ENCODE results near the gene CYTH3.
"Not testable (repeated sequence)": the region's sequence is repeated elsewhere in the genome, so short reads cannot be mapped to it uniquely, and the experiment has no call there.

The CYTH3 gene

DNA sequence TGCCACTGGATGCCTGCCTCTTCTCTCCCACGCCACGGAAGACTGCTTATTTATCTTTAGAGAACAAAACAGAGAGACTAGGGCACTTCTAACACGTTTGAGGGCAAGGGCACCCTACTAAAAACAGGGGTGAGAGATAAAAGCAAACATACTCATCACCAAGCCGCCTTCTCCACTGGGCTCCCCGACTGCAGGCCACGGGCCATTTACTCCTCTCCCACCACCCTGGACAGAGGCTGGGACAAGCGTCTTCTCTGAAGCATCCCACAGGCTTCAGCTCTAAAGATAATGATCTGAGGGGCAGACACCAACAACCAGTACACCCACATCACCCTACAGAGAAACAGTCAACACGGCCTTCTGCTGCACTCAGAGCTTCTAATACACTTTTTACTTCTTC lies 78.7 kb downstream of the CYTH3 start:
- DNase-seq (ENCODE audit: low read depth): no peak

DNA sequence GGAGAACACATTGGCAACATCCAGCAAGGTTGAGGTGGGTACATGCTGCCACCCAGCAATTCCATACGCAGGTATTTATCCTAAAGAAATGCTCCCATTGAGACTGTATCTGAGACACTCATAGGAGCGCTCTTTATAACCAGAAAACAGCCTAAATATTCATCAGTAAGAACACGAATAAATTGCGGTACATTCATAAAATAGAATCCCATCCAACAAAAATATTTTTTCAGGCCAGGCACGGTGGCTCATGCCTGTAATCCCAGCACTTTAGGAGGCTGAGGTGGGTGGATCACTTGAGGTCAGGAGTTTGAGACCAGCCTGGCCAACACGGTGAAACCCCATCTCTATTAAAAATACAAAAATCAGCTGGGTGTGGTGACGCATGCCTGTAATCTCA lies 81.9 kb downstream of the CYTH3 start:
- not testable (repeated sequence) for DNase-seq (ENCODE audit: low read depth)

DNA sequence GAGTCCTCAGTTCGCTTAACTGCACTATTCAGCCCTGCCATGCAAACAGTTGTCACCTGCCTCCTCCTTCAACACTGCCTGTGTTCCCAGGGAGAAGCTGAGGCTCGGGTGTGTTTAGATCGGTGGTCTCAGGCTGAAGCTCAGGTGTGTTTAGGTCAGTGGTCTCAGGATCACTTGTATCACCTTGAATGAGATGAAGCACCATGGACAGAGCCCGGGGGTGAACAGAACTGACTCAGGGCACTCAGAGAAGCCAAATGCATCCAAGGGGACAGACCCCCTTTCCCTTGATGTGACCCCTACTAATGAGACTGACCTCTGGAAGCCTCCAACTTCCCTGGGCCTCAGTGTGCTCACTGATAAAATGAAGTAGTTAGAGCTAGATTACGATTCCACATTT lies 84.0 kb downstream of the CYTH3 start:
- DNase-seq (ENCODE audit: low read depth): no peak

DNA sequence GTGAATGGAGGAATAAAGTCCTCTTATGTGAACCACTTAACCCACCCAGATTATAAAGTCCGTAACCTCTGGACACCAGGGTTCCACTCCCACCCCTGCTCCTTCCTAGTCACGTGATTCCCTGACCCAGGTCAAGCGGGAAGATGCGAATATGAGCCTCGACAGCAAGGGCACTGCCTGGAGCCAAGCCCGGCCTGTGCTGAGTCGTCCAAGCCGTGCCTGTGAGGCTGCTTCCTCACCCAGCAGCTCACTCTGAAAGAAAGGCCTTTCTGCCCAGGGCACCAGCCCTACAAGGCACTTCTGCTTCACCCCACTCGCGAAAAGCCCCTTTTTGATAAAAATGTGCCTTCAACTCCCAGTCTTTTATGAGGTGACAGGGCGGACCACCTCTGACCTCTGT lies 85.8 kb downstream of the CYTH3 start:
- no peak for DNase-seq (ENCODE audit: low read depth)

DNA sequence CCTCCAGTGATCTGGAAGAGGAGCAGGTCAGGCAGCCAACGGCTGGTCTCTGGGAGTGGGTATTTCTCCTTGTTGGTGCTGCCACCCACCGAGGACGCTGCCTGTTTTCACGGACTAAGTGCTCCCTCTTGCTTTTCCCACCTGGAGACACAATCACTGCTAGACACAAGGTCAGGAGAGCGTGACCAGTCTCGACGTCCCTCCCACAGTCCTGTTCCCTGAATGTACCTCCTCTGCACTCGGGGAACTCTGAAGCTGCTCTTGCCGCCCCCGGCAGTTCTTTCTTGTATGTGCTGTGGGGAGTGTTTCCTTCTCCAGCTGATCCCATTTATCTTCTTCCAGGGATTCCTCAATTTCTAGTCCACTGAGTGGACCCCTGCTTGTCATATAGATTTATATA lies 89.4 kb downstream of the CYTH3 start:
- no peak for DNase-seq (ENCODE audit: low read depth)

DNA sequence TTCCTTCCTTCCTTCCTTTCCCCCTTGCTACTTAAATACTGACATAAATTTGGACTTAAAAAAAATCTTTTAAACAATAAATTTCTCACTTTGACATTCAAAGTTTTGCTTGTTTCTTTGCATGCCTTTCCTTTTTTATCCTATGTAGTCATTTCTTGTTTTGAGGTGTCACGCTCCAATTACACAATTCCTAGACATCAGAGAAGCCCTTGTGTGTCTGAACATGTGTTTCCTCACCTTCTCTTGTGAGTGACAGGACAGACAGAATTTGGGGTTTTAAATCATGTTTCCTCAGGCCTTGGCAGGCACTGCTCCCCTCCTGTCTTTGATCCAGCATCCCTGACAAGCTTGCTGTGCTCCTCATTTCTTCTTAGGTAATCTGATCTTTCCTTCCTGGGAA lies 91.3 kb downstream of the CYTH3 start:
- no peak for DNase-seq (ENCODE audit: low read depth)

DNA sequence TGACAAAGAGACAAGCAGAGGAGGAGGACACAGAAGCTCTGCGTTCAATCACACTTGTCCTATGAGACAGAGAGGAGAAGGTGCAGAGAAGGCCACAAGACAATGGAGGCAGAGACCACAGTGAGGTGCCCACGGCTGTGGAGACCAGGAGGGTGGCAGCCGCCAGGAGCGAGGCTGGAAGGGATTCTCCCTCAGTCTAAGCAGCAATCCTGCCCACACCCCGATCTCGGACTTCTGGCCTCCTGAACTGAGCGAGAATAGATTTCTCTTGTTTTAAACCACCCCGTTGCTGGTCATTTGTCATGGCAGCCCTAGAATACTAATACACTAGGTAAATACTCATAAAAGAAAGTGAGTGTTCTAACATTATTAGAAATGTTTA lies 92.1 kb downstream of the CYTH3 start:
- no peak for DNase-seq (ENCODE audit: low read depth)

DNA sequence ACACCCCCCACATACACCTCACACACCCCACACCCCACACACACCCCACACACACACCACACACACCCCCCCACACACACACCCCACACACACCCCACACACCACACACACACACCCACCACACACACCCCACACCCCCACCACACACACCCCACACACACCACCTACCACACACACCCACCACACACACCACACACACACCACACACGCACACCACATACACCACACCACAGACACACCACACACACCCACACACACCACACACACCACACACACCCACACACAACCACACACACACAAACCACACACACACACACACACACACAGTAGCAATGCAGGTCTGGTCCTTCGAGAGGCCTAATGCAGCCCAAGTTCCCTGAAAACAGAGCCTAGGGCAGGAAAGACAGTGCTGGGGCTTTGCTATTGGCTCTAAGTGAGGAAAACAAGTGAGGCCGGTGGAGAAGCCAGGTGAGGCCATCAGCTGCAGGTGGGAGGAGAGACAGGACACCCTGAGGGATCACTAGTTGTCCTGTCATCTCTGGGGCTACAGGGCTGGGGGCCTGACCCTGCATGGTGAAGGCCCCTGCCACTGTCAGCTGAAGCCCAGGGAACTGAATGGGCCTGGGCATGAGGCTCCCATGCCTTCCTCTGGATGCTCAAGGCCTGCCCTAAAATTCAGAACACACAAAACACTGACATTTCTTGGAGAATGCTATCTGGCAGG lies 92.6 kb downstream of the CYTH3 start:
- no peak for DNase-seq (ENCODE audit: low read depth)

DNA sequence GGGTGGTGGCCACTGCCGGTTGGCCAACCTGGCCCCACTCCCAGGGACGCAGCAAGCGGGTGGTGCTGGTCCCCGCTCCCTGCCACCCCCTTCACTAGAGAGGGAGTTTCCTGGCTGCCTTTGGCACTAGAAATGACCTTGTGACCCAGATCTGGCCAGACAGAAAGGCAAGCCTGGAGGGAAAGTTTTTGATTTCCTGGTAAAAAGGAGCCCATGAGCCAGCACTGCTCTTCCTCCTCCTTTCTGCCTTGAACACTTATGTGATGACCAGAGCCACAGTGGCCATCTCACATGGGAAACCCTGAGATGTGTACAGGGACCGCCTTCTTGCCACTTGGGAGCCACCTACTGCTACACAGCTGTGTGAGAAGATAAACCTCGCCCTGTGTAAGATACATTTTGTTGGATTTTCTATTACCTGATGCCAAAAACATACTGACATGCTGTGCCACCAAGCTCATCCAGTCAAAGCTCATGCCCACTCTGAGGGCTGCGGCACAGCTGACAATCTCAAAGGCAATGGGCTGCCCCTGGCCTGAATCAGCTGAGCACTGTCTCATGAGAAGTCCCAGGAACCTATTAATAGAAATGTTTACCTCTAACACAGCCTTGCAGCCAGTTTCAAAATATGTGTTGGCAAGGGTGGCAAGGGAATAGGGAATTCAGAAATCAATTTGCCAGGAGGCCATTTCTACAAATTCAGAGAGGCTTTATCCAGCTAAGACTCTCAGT lies 94.0 kb downstream of the CYTH3 start:
- DNase-seq (ENCODE audit: low read depth): no peak

DNA sequence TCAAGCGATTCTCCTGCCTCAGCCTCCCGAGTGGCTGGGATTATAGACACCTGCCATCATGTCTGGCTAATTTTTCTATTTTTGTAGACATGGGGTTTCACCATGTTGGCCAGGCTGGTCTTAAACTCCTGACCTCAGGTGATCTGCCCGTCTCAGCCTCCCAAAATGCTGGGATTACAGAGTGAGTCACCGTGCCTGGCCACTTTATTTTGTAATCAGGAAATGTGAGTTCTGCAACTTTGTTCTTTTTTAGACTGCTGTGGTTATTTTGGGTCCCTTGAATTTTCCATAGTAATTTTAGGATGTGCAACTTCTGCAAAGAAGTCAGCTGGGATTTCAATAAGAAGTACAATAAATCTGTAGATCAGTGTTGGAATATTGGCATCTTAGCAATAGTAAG lies 96.8 kb downstream of the CYTH3 start:
- no peak for DNase-seq (ENCODE audit: low read depth)

DNA sequence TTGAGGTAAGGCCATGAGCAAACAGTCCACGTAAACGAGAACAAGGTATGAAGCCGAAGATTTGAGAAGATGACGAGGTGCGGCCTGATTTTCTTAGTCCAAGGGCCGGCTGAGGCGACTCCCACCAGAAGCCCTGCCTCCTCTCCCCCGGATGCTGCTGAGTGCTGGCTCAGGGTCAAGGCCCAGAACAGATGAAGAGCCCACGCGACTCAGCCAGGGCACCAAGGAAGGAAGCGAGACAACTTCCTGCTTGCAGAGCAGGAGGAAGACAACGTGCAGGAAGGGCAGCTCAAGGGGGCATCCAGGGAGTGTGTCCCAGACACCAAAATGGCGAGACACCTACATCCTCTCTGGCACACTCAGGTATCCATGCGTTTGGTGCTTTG lies 99.5 kb downstream of the CYTH3 start:
- DNase-seq (ENCODE audit: low read depth): no peak

DNA sequence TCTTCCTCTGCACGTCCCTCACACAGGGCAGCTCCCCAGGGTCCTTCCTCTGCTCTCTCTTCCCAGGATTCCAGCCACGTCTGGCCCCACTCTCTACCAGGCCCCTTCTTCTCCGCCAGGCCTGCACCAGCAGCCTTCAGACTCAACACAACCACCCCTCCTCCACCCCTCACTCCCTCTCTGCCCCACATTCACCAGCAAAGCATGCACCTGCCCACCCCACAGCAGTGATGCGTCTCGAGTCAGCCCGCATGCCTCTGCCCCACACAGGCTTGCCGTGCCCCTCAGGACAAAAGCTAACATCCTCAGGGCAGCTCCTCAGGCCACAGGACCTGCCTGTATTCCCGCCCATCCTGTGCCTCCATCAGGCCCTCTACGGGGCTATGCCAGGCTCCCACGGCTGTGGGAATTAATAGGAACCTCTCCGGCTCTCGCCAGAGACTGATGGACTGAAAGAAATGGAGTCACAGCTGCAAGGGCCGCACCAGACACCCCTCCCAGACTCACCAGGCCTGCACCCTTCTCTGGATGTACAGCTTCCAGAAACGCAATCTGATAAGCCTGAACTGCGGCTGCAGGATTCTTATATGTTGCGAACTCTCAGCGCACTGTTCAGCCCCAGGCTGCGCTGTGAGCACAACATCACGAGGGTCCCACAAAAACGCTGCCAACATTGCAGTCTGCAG lies 100.1 kb downstream of the CYTH3 start:
- DNase-seq (ENCODE audit: low read depth): no peak

DNA sequence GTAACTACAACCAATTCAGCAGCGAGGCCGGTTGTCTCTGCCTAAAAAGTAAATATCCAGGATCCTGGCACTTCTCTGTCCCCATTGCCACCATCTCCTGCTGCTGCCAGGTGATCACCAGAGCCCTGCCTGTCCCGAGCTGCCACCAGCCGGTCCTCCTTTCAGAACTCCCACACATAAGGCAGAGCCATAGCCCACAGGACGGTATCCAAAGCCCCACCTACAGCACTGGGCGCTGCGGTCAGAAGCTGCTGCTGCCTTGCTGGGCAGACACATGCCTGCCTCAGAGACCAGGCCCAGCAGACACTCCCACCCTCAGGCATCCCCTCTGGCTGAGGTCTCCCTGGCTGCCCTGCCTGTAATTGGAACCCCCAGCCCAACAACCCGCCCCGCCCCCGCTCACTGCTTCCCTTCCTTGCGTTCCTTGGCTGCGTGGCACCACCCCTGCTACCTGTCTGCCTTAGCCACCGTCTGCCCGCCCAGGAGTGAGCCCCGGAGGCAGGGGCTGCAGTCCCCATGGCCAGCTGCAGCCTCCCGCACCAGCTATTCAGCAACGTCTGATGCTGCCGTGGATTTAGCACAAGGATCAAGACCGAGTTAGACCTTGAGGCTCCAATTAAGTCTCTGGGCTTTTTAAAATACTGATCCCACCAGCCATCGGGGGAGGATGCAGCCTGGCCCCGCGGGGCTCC lies 100.7 kb downstream of the CYTH3 start:
- DNase-seq (ENCODE audit: low read depth): no peak

DNA sequence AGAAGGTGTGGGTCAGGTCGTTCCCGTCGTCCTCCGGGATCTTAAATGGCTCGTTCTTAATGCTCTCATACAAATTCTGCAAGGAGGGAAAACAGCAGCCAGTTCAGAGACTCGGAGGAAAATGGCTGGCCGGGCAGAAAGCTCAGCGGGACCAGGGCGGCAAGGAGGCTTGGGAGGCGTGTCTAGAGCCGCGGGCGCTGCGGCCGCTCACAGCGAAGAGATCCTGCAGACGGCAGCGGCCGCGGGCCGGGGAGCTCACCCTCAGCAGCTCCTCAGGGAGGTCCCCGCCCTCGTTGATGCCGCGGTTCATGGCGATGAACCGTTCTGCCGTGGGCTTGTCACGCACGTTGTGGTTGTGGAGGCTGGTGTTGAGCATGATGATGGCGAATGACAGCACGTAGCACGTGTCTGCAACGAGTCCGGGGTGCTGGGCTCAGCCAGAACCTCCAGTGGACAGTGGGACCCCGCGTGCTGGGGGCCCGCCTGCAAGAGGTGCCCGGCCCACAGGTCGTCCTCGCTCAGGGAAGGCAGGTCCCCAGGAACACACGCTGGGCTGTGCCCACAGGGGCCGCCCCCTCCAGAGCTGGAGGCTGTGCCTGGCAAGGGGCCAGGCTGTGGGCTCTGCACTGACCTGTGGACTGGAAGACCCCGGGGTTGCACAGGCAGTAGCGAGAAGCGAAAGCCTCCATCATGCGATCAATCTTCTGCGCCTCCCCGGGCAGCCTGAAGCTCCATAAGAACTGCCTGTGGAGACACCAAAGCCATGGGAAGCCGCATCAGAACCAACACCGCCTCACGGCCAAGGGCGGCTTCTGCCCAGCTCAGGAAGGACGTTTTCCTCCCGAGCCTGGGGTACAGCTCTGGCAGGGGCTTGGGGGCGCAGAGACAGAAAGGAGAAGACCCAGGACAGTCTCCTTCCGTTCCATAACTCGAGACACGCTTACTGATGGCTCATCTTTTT lies 101.6 kb downstream of the CYTH3 start:
- no peak for DNase-seq (ENCODE audit: low read depth)

DNA sequence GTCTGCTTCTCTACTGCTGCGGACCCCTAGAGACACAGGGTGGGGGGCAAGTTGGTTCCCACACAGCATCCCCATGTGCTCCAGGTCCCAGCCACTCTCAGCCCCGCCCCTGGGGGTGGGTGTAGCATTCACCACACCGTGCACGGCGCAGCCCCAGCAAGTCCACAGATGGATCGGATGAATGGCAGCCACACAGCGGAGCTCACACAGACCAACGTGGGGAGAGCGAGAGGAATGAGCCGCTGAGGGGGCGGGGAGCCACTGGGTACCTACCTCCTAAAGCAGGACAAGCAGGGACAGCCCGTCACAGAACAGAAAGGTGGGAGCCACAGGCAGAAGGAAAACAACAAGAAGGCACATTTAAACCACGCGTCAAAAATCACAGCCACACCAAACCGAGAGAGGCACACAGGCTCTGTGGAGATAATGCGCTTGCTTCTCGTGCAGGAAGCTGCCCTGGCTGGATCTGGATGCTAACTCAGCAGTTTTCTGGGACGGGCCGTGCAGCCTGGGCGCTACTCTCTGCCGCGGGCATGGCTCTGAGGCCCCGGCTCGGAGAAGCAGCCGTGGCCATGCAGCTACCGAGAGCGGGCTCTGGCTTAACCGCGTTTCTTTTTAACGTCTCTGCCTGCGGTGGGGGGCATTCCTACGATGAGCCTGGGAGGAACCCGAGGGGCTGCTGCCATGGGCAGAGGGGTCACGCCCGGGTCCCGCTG lies 102.5 kb downstream of the CYTH3 start:
- DNase-seq (ENCODE audit: low read depth): no peak

DNA sequence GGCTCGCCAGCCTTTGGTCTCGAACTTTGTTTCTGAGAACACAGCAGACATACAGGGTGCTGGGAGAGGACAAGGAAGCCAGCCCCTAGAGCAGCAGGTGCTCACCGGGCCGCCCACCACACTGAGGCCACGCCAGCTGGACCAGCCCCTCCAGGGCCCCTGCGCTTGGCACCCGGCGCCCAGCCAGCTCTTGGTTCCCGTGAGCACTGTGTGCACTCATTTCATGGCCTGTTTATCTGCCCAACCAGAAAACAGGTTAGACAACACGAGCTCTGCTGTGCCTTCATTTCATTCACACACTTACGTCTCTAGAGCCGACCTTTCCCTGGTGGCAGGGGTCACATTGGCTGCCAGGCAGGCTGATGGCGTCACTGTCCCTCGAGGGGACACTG lies 104.0 kb downstream of the CYTH3 start:
- DNase-seq (ENCODE audit: low read depth): no peak

DNA sequence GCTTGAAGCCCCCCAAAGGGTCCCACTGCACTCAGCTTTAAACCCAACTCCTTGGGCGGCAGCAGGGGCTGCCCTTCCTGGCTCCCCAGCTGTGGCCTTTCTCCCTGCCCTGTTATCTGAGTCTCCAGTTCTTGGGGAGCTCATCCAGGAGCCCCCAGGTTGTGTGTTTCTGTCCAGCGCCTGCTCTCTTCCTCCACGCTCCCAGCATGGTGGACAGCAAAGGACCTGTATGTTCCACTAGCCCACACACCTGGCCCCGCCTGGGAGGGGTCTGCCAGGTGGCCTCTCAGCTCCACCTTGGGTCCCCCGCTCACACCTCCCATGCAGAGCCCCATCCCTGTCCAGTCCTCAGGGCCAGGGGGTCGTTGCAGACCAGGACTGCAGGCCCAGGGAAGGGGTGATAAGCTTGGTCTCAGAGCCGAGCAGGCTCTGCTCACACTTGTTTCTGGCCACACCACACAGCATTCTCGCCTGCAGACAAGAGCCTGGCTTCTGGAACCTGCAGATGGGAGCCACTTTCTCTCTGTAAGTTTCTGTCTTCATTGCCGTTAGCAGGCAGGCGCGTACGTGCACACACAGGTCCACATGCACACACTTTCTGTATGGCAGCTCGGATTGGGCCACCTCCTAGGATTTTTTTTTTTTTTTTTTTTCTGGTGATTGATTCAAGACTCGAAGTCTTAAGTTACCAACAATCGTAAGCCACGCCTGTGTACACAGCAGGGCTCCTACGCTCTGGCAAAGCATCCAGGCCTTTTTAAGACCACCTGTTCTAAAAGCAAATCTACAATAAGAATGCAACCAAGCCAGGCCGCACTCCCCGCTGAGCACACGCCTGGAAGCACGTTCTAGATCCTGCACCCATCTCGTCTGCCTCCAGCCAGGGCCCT lies 104.6 kb downstream of the CYTH3 start:
- DNase-seq (ENCODE audit: low read depth): no peak

DNA sequence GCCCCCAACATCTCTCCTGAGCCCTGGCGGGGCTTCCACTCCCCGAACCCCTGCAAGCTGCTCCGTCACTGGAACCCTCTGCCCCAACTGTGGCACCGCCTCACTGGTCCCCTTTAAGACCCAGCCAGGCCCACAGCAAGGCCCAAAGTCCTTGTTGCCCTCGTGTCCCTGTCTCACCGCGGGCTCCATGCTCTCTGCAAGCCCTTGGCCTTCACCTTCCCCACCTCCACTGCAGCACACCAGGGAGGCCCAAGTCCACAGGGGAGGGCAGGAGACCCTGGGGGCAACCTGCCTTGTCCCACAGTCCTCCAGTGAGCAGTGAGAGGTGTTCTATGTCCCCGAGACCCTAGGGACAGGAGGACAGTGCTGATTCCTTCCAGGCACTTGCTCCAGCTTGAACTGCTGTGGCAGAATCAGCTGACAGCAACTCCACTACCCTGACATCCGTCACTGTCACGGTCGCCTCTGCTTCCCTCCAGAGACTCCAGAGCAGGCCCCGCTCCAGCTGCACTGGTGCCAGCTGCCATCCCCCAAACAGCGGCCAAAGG lies 105.3 kb downstream of the CYTH3 start:
- DNase-seq (ENCODE audit: low read depth): no peak

DNA sequence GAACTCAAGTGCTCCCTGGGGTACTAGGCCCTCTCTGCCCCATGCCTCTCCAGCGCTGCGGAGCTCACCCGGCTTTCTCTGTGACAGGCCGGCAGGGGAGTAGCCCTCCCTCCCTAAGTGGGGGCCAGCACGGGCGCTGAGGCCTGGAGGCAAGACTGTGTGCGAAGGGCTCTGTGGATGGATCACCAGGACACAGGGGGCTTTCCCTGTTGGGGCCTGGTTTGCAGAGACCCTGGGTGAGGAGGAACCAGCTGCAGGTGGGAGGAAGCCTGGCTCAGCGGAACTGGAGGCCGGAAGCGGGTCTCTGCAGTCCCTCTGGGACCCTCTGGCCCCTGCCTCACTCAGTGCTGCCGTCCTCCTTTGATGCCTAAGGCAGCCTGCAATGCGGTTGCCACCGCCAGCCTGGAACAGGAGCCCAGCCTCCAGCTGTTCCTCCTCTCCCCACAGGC lies 106.0 kb downstream of the CYTH3 start:
- no peak for DNase-seq (ENCODE audit: low read depth)

Measured in activated T-cell treated with anti-CD3 and anti-CD28 coated beads for 24 hours (primary cell).